ENCODE measurements around the gene SRXN1.

Gene SRXN1

GRCh38 chr20:653110-653589, at the start of gene SRXN1:
Gene SRXN1, minus strand, starts transcription at chr20:653200. Its CDS starts 15 bp downstream, at chr20:653185.
- TF ChIP-seq CTCF (IDR thresholded peaks at IDR 0.05; ENCODE audit: insufficient read depth, missing control alignments) = peak; percentile 60
- no peak for DNase-seq (ENCODE audit: insufficient read length, low spot score)
- no peak for FAIRE-seq

- no peak for TF ChIP-seq CTCF (IDR thresholded peaks at IDR 0.05; ENCODE audit: insufficient read depth, missing control alignments)
- no peak for DNase-seq (ENCODE audit: insufficient read length, low spot score)
- FAIRE-seq = no peak
These were observed 48.6 kb upstream of the SRXN1 start for GRCh38 chr20:701401-702129.

- no peak for FAIRE-seq
- no peak for DNase-seq (ENCODE audit: insufficient read length, low spot score)
- TF ChIP-seq CTCF (IDR thresholded peaks at IDR 0.05; ENCODE audit: insufficient read depth, missing control alignments) = no peak
These were observed 46.9 kb upstream of the SRXN1 start for GRCh38 chr20:699811-700338.

GRCh38 chr20:699342-699741, 46.3 kb upstream of the SRXN1 start:
- TF ChIP-seq CTCF (IDR thresholded peaks at IDR 0.05; ENCODE audit: insufficient read depth, missing control alignments) = no peak
- DNase-seq (ENCODE audit: insufficient read length, low spot score) (no peak), FAIRE-seq (no peak)

- FAIRE-seq (no peak), DNase-seq (ENCODE audit: insufficient read length, low spot score) (no peak)
- no peak for TF ChIP-seq CTCF (IDR thresholded peaks at IDR 0.05; ENCODE audit: insufficient read depth, missing control alignments)
These were observed 45.3 kb upstream of the SRXN1 start for GRCh38 chr20:698276-698675.

GRCh38 chr20:697826-698225, 44.8 kb upstream of the SRXN1 start:
- FAIRE-seq = no peak
- DNase-seq (ENCODE audit: insufficient read length, low spot score) = no peak
- TF ChIP-seq CTCF (IDR thresholded peaks at IDR 0.05; ENCODE audit: insufficient read depth, missing control alignments) = no peak

Measured in D721Med (cell line).